Esophagus muscularis mucosa (tissue), 3 donors: ENCODE data around the gene SFPQ.

Experiments used
- CTCF ChIP-seq, 3 experiments: fragments of 200-600 bp in 2 of 3; fragments of 450-650 bp in 1 of 3; sonication (generic) in 2 of 3; IDR thresholded peaks; one replicate each; pipeline ENCODE4 v1.5.1; 2017 to 2019; ENCODE audit warnings: antibody characterized with exemption in 3 of 3, mild to moderate bottlenecking in 2 of 3, moderate library complexity in 1 of 3
- POLR2A ChIP-seq: fragments of 450-650 bp; IDR thresholded peaks from one replicate; pipeline ENCODE4 v1.6.1; 2017; ENCODE audit warnings: antibody characterized with exemption, moderate library complexity, mild to moderate bottlenecking, low read depth
- POLR2AphosphoS5 ChIP-seq, 2 donors: sonication (generic); formaldehyde crosslinking; IDR thresholded peaks; one replicate each; pipeline ENCODE4 v1.6.1; 2017; ENCODE audit warnings: antibody characterized with exemption in 2 of 2

GRCh38 chr1:35173909-35174540 is 18.9 kb downstream of the SFPQ start:
- no peak for TF ChIP-seq CTCF (IDR thresholded peaks at IDR 0.05)
- no peak for TF ChIP-seq POLR2A
- no peak for TF ChIP-seq POLR2AphosphoS5 (IDR thresholded peaks at IDR 0.05)
